B cell (primary cell): Measurements from ENCODE around the gene UBE2J2. TPM values are rescaled to one million over a fixed set of nuclear protein-coding genes. Genes with fewer than 3 reads are reported as not detected.

Experiments
- ATAC-seq: fragments of 200-7000 bp; cut with Tn5 transposase; one replicate; pipeline ENCODE4 v1.10.0; 2021; ENCODE audit warnings: low read depth, mild to moderate bottlenecking, moderate number of reproducible peaks, moderate library complexity
- CTCF ChIA-PET: fragments of 350-600 bp; sonication (Branson Sonifier 250); formaldehyde crosslinking; loops from one replicate; lab custom pipeline; 2021; ENCODE audit warnings: antibody characterized with exemption, inconsistent platforms; lab: Charles Lee
- POLR2A ChIA-PET: fragments of 350-600 bp; sonication (Branson Sonifier 250); formaldehyde crosslinking; loops from one replicate; lab custom pipeline; 2021; ENCODE audit warnings: antibody characterized with exemption; lab: Charles Lee
- DNase-seq: peaks from one replicate; pipeline ENCODE4 v3.0.0; 2013
- H2AFZ ChIP-seq: 2 replicates; pipeline ENCODE4 v1.6.1; 2012; ENCODE audit warnings: mild to moderate bottlenecking, low read depth, low read length; ENCODE audit not compliant: insufficient read depth, poor library complexity, severe bottlenecking
- H3K27ac ChIP-seq, 2 donors: 1 replicate in 1 of 2; 2 replicates in 1 of 2; pipeline ENCODE4 v1.5.1; 2012 to 2013; ENCODE audit warnings: low read length in 2 of 2, mild to moderate bottlenecking in 2 of 2, moderate library complexity in 1 of 2
- H3K27me3 ChIP-seq, 4 experiments: fragments of 200-600 bp in 1 of 4; sonication (generic) in 1 of 4; replicated peaks in 1 of 4; 1 replicate in 2 of 4; 2 replicates in 2 of 4; pipeline versions ENCODE4 v1.6.1 to v1.7.0; 2013 to 2016; ENCODE audit warnings: low read length in 3 of 4, mild to moderate bottlenecking in 2 of 4, mixed read lengths in 1 of 4, moderate library complexity in 1 of 4; ENCODE audit not compliant: insufficient read depth in 4 of 4, control insufficient read depth in 3 of 4; ENCODE audit errors: control extremely low read depth in 1 of 4
- H3K36me3 ChIP-seq, 2 experiments: replicated peaks in 1 of 2; 1 replicate in 1 of 2; 2 replicates in 1 of 2; pipeline versions ENCODE4 v1.6.1 to v1.7.1; 2013; ENCODE audit warnings: low read length in 1 of 2; ENCODE audit not compliant: insufficient read depth in 2 of 2, control insufficient read depth in 1 of 2; ENCODE audit errors: control extremely low read depth in 1 of 2, extremely low read depth in 1 of 2
- H3K4me1 ChIP-seq, 2 donors: fragments of 200-600 bp in 1 of 2; sonication (generic) in 1 of 2; 1 replicate in 1 of 2; 2 replicates in 1 of 2; pipeline versions ENCODE4 v1.5.1 to v1.6.1; 2013 to 2017; ENCODE audit warnings: low read length in 2 of 2; ENCODE audit not compliant: control insufficient read depth in 2 of 2, insufficient read depth in 2 of 2
- H3K4me2 ChIP-seq: replicated peaks from 2 replicates; pipeline ENCODE3; 2012; ENCODE audit warnings: mild to moderate bottlenecking, low read depth, low read length; ENCODE audit not compliant: poor library complexity, severe bottlenecking
- H3K4me3 ChIP-seq, 5 experiments: fragments of 200-600 bp in 1 of 5; sonication (generic) in 1 of 5; 1 replicate in 3 of 5; 2 replicates in 2 of 5; pipeline versions ENCODE4 v1.5.1 to v1.7.0; 2011 to 2016; ENCODE audit warnings: low read length in 4 of 5, mild to moderate bottlenecking in 4 of 5, low read depth in 2 of 5, control low read depth in 1 of 5, moderate library complexity in 1 of 5; ENCODE audit not compliant: insufficient read depth in 1 of 5; ENCODE audit errors: control extremely low read depth in 1 of 5, extremely low read depth in 1 of 5
- H3K79me2 ChIP-seq: fragments of 200-600 bp; sonication (generic); one replicate; pipeline ENCODE4 v1.6.0; 2016; ENCODE audit warnings: low read length; ENCODE audit not compliant: control insufficient read depth, insufficient read depth
- H3K9ac ChIP-seq: fragments of 200-600 bp; sonication (generic); 2 replicates; pipeline ENCODE4 v1.6.1; 2017; ENCODE audit warnings: mild to moderate bottlenecking, low read length, moderate library complexity
- H3K9me3 ChIP-seq, 3 donors: one replicate each; pipeline versions ENCODE4 v1.6.1 to v1.7.1; 2013; ENCODE audit warnings: low read length in 2 of 3; ENCODE audit not compliant: control insufficient read depth in 2 of 3, insufficient read depth in 1 of 3; ENCODE audit errors: control extremely low read depth in 1 of 3
- H4K20me1 ChIP-seq: 2 replicates; pipeline ENCODE4 v1.6.0; 2012; ENCODE audit warnings: mild to moderate bottlenecking, low read length; ENCODE audit not compliant: insufficient read depth, control insufficient read depth, poor library complexity, severe bottlenecking
- H3K27ac Mint-ChIP-seq: one replicate; pipeline ENCODE4 v1.8.0; 2021; ENCODE audit warnings: mixed read lengths
- H3K27me3 Mint-ChIP-seq: one replicate; pipeline ENCODE4 v1.8.0; 2021; ENCODE audit warnings: mixed read lengths
- H3K4me1 Mint-ChIP-seq: one replicate; pipeline ENCODE4 v1.8.0; 2021; ENCODE audit warnings: mixed read lengths
- H3K4me3 Mint-ChIP-seq: one replicate; pipeline ENCODE4 v1.8.0; 2021; ENCODE audit warnings: mixed read lengths
- H3K9me3 Mint-ChIP-seq: one replicate; pipeline ENCODE4 v1.8.0; 2022; ENCODE audit warnings: mixed read lengths; ENCODE audit not compliant: insufficient read depth
- CTCF ChIP-seq: fragments of 200-600 bp; IDR thresholded peaks from one replicate; pipeline ENCODE4 v1.8.0; 2022; ENCODE audit warnings: antibody characterized with exemption, mild to moderate bottlenecking
- EZH2 ChIP-seq: IDR thresholded peaks from 2 replicates; pipeline ENCODE4 v1.6.1; 2012; ENCODE audit warnings: borderline replicate concordance, low read depth, mild to moderate bottlenecking, moderate library complexity, low read length; ENCODE audit not compliant: insufficient read depth, poor library complexity, severe bottlenecking
- WGBS: methylation state at CpG from one replicate; pipeline ENCODE4 v1.1.5; 2013; ENCODE audit warnings: missing lambda C conversion rate; ENCODE audit not compliant: insufficient coverage; 5-methylcytosine and 5-hydroxymethylcytosine counted together
- intact Hi-C: fragments of 100-400 bp; cut with micrococcal nuclease; formaldehyde crosslinking; loops from one replicate; pipeline ENCODE4 v1.10.0; 2022
- polyA plus RNA-seq: library from polyadenylated mRNA; depleted of rRNA; stranded (reverse); fragments of >200 nt; gene quantifications from 2 replicates; pipeline ENCODE4 v1.2.3, GENCODE V29; 2012
- total RNA-seq, 2 donors: library from RNA; stranded (reverse); fragments of 120-200 nt in 1 of 2; gene quantifications; 1 replicate in 1 of 2; 2 replicates in 1 of 2; pipeline versions ENCODE4 v1.2.3 to v1.2.4, GENCODE V29; 2013 to 2022

Gene UBE2J2
- total and polyA plus RNA-seq, 2 donors (not counting 1 experiment from before 2014, with no cell fraction given): 40.1 to 115 TPM

- Histone ChIP-seq H3K4me3 (no peak overlapping the region), H3K9me3 (no peaks in the 10 kb centered on the region), H3K4me2 (peak overlapping the region; percentile 33), H3K27ac (no peak overlapping the region), H3K4me1 (peaks cover 20 to 32% of the 10 kb centered on the region in 2 donors), H4K20me1 (peaks cover 62% of the 10 kb centered on the region), H2AFZ (no peak overlapping the region), H3K9ac (no peak overlapping the region), H3K79me2 (peaks cover 63% of the 10 kb centered on the region), H3K36me3 (peaks cover 0 to 23% of the 10 kb centered on the region in 2 experiments), H3K27me3 (no peaks in the 10 kb centered on the region)
- Mint-ChIP-seq H3K9me3 (no peaks in the 10 kb centered on the region), H3K4me3 (peak overlapping the region; percentile 93), H3K27ac (peak overlapping the region; percentile 81), H3K4me1 (peaks cover 29% of the 10 kb centered on the region), H3K27me3 (no peaks in the 10 kb centered on the region)
- DNase-seq: no peak
- WGBS: 94% methylated on average over 10 of the region's 10 CpGs
- no peak for ATAC-seq
- intact Hi-C loops: no loop called here
- ChIA-PET CTCF (no interaction called here), POLR2A (interaction anchor here (0.6 kb wide), 1 partner anchor 9 kb away, joined by 12 read pairs; no protein-coding TSS in a partner anchor)
- TF ChIP-seq EZH2: no peak
- TF ChIP-seq CTCF: no peak
These were observed 49.3 kb upstream of the UBE2J2 start for GRCh38 chr1:1322952-1323351.

GRCh38 chr1:1322418-1322817 lies 48.8 kb upstream of the UBE2J2 start:
- H3K4me3 ChIP-seq: no peak overlapping the region
- H4K20me1 ChIP-seq: peaks cover 62% of the 10 kb centered on the region
- CTCF ChIA-PET: no interaction called here
- H3K79me2 ChIP-seq: peaks cover 63% of the 10 kb centered on the region
- Mint-ChIP-seq H3K4me3 (peak overlapping the region; percentile 93), H3K9me3 (no peaks in the 10 kb centered on the region), H3K4me1 (peaks cover 29% of the 10 kb centered on the region), H3K27ac (no peak overlapping the region), H3K27me3 (no peaks in the 10 kb centered on the region)
- no peak overlapping the region for H3K27ac ChIP-seq
- H3K36me3 ChIP-seq: peaks cover 0 to 20% of the 10 kb centered on the region in 2 experiments
- H3K4me2 ChIP-seq: no peak overlapping the region
- intact Hi-C loops: no loop called here
- H3K4me1 ChIP-seq: peaks cover 20 to 32% of the 10 kb centered on the region in 2 donors
- no peak for ATAC-seq
- WGBS: 96% methylated on average over 3 of the region's 14 CpGs
- POLR2A ChIA-PET: interaction anchor here (0.6 kb wide), 1 partner anchor 10 kb away, joined by 12 read pairs; no protein-coding TSS in a partner anchor
- H3K9ac ChIP-seq: no peak overlapping the region
- H3K9me3 ChIP-seq: no peaks in the 10 kb centered on the region
- no peak overlapping the region for H2AFZ ChIP-seq
- no peak for DNase-seq
- H3K27me3 ChIP-seq: no peaks in the 10 kb centered on the region
- TF ChIP-seq CTCF: no peak
- TF ChIP-seq EZH2: no peak
